HEK293T (cell line): ENCODE results near the gene ADAP1.

Experiments used
- ELF4 ChIP-seq: fragments of 450-650 bp; IDR thresholded peaks from 2 replicates; pipeline ENCODE4 v1.6.1; 2017; ENCODE audit warnings: antibody characterized with exemption
- FOXK2 ChIP-seq: fragments of 450-650 bp; IDR thresholded peaks from 2 replicates; pipeline ENCODE4 v1.6.1; 2016; ENCODE audit warnings: mild to moderate bottlenecking
- FOXM1 ChIP-seq: fragments of 450-650 bp; IDR thresholded peaks from 2 replicates; pipeline ENCODE4 v1.6.1; 2017; ENCODE audit warnings: mild to moderate bottlenecking, borderline replicate concordance
- HDGF ChIP-seq: fragments of 450-650 bp; IDR thresholded peaks from 2 replicates; pipeline ENCODE4 v1.6.1; 2017; ENCODE audit warnings: antibody characterized with exemption, borderline replicate concordance
- SP1 ChIP-seq: fragments of 450-650 bp; IDR thresholded peaks from 2 replicates; pipeline ENCODE4 v1.6.1; 2017
- SUZ12 ChIP-seq: fragments of 450-650 bp; IDR thresholded peaks from 2 replicates; pipeline ENCODE4 v1.6.1; 2016; ENCODE audit warnings: mild to moderate bottlenecking
- TARDBP ChIP-seq: fragments of 450-650 bp; IDR thresholded peaks from 2 replicates; pipeline ENCODE4 v1.6.1; 2016
- ZNF384 ChIP-seq: fragments of 450-650 bp; IDR thresholded peaks from 2 replicates; pipeline ENCODE4 v1.6.1; 2016
- TF ChIP-seq, protein P1 (sequence below): fragments of 450-650 bp; IDR thresholded peaks from 2 replicates; pipeline ENCODE4 v1.6.1; 2016

DNA sequence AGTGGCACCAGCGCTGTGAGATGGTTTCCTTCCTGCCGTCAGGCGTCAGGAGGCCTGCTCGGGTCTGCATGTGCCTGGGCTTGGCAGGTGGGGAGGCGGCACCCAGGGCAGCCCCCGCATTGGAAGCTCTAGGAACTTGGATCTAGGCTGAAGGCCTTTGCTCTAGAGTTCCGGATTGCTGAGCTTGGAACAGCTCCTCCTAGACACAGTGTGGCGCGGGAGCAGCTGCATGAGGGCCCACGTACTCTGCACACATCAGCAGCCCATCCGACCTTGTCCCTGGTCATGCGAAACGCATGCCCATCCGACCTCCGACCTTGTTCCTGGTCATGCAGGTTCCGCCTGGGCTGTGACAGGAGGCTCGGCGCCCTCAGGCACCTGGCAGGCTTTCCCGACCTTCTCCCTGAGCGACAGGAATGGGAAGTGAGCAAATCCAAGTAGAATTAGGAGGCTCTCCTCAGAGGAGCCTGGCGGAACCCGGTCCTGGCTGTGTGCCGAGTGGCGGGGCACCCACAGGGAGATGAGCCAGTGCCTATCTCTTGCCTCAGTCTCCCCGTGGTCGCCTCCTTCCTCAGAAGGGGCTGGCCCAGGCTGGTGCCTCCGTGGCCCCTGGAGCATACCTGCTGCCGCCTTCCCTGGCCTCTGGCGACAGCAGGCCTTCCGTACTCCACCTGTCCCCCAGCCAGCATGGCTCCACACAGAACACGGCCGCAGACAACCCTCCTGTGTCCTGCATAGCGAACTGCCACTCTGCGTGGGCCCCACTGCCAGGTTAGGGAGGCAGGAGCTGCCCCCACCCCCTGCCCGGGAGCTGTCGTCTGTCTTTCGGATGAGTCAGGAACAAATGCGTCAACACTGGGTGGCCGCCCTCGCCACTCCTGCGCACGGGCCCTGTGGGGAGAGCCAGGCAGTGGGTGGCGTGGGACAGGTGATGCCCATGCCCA lies 66.1 kb downstream of the ADAP1 start:
- TF ChIP-seq SUZ12 (no peak), FOXK2 (no peak), SP1 (no peak), ELF4 (no peak), HDGF (no peak), ZNF384 (no peak), FOXM1 (no peak), TARDBP (no peak)
- TF ChIP-seq, protein P1, sequence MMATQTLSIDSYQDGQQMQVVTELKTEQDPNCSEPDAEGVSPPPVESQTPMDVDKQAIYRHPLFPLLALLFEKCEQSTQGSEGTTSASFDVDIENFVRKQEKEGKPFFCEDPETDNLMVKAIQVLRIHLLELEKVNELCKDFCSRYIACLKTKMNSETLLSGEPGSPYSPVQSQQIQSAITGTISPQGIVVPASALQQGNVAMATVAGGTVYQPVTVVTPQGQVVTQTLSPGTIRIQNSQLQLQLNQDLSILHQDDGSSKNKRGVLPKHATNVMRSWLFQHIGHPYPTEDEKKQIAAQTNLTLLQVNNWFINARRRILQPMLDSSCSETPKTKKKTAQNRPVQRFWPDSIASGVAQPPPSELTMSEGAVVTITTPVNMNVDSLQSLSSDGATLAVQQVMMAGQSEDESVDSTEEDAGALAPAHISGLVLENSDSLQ = no peak
